Measurements from ENCODE around the gene APBB2.
"Not testable (repeated sequence)": the region's sequence is repeated elsewhere in the genome, so short reads cannot be mapped to it uniquely, and the experiment has no call there.

The APBB2 gene

DNA sequence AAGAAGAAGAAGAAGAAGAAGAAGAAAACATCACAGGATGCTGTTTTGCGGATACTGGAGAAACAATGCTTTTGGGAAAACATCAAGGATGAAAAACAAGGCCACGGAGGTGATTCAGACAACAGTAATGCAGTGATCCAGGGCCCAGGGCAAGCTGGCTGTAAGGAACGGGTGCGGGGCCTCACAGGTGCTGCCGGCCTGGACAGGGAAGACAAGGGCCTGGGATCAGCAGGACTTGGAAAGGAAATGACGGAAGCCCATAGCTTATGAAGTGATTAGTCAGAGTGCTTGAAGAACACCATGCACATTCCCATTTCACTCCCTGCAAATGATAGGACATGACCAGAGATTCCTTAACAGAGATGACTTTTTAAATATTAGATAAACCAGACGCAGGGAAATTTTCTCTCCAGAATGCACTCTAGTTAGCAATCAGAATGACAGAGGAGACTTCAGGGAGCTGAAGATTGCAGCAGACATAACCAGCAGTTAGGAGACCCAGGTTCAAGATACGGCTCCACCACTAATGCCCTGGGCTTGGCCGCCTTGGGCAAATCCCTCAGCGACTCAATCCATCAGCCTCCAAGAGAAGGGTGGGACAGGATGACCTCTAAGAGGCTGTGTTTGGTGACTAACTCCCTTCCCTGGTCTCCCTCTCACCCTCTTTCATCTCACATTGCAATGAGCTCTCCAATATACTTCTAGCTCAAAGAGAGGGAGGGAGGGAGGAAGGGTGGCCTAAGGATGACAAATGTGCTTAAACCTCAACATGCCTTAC is 54.1 kb downstream of the APBB2 start:
- DNase-seq: no peak

- DNase-seq: no peak
Measured at GRCh38 chr4:41158756-41159155, 55.6 kb downstream of the APBB2 start.

DNA sequence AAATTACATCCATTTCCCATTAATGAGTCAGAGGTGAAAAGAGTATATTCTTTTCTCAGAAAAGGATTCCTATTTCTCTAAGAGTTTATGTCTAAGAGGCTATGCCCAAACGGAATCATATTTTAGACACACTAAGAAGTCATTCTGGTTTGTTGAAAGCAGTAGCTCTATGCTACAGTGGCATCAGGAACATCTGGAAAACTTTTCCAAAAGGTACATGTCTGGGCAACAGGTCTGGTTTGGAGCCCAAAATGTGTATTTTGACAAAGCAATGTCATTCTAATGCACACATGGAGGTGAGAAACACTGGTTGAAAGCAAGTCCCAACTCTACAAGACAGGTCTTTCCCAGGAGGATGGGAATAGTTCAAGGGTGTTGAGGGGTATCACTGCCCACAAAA is 56.1 kb downstream of the APBB2 start:
- DNase-seq: no peak

DNA sequence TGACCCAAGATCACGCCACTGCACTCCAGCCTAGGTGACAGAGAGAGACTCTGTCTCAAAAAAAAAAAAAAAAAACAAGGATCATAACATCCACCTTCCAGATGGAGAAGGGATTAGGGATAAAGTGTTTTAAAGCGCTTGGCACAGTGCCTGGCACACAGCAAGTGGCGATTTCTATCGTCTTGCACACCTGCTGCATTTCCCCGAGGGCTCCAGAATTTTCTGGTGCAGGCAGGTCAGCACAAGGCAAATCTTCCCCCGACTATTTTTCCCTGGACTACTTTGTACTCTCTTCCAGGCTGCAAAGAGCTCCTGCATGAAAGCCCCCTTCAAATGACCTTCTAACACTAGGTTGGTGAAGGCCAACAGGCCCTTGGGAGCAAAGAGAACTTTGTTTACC is 57.3 kb downstream of the APBB2 start:
- DNase-seq: no peak

DNA sequence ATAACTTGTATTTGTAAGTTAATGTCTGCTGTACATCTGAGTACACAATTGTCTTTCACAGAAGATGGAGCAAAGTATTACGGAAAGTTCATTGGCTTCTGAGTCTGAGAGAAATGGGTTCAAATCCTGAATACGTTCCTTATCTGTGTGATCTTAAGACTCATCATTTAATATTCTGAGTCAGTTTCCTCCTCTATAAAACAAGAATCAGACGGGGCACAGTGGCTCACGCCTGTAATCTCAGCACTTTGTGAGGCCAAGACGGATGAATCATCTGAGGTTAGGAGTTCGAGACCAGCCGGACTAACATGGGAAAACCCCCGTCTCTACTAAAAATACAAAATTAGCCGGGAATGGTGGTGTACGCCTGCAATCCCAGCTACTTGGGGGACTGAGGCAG is 57.8 kb downstream of the APBB2 start:
- no peak for DNase-seq

DNA sequence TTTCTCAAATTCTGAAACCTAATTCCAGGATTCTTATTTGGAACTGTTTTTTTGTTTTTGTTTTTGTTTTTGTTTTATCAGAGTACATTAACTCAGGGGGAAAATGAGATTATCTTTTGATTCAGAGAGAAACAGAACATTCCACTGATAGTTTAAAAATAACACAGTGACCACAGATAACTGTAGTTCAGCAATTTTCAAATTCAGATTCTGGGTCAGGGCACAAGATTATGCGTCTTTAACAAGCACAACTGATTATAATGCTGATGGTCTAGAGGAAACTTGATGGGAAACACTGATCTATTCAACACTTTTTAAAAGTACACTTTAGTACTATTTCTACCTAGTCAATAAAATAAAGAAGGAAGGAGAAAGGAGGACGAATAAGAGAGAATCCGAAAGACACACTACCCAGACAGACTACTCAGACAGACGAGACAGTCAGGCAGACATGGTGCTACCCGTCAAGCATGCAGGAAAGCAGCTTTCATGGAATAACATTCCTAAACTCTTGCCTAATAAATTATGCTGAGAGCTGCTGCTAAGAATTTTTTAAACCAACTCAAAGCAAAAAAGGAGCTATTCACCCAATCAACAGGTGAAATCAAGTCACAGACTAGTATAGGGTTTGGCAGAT is 59.0 kb downstream of the APBB2 start:
- no peak for DNase-seq

GRCh38 chr4:41154814-41155177 is 59.5 kb downstream of the APBB2 start:
- peak in 19 of 58 donors; percentile 2 to 56 (median 29) for DNase-seq

- DNase-seq: no peak
Measured at GRCh38 chr4:41154010-41154813, 60.1 kb downstream of the APBB2 start.

GRCh38 chr4:41150401-41150800 is 63.9 kb downstream of the APBB2 start:
- DNase-seq: no peak

DNA sequence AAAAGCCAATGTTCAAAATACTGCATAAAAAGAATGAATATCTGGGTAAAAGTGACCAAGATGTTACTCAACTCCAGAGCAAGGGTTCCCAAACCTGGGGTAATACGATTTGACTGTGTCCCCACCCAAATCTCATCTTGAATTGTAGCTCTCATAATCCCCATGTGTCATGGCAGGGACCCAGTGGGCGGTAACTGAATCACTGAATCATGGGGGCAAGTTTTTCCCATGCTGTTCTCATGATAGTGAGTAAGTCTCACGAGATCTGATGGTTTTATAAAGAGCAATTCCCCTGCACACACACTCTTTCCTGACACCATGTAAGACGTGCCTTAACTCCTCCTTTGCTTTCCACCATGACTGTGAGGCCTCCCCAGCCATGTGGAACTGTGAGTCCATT is 64.8 kb downstream of the APBB2 start:
- not testable (repeated sequence) for DNase-seq

DNA sequence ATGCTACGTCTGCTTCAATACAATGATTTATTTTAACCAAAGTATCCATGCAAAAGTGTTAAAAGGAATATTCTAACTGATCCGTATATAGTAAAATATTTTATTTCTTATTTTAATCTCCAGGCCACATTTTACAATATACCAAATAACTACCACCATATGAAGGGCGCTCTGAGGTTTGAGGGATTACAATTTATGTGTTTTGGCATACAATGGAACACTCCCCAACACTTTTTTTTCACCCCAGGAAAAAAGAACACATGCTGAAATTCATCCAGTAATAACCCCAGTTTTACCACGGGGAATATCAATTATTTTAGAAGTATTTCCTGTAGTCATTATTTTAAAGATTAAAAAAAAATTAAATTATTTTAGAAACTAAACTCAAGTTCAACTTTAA is 65.4 kb downstream of the APBB2 start:
- no peak for DNase-seq

DNA sequence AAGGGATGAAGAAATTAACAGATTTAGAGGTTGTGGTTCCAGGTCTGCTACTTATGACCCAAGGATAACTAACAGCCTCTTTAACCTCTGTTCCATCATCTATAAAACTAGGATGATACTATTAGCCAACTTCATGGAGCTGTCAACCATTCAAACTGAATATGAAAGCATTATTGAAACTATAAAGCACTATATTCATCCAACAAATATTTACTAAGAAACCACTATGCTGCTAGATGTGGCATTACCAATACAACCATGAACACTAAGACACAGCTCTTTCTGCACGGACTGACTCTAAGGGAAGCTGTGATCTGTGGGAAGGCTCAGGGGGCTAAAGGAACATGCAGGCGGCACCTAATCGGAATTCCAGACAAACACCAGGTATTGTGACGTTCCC is 66.0 kb downstream of the APBB2 start:
- no peak for DNase-seq

- DNase-seq: not testable (repeated sequence)
Measured at GRCh38 chr4:41147570-41147969, 66.8 kb downstream of the APBB2 start.

GRCh38 chr4:41146716-41147506 is 67.4 kb downstream of the APBB2 start:
- DNase-seq: peak in 53 of 58 donors; percentile 7 to 88 (median 61)

GRCh38 chr4:41146196-41146595 is 68.1 kb downstream of the APBB2 start:
- DNase-seq: no peak

DNA sequence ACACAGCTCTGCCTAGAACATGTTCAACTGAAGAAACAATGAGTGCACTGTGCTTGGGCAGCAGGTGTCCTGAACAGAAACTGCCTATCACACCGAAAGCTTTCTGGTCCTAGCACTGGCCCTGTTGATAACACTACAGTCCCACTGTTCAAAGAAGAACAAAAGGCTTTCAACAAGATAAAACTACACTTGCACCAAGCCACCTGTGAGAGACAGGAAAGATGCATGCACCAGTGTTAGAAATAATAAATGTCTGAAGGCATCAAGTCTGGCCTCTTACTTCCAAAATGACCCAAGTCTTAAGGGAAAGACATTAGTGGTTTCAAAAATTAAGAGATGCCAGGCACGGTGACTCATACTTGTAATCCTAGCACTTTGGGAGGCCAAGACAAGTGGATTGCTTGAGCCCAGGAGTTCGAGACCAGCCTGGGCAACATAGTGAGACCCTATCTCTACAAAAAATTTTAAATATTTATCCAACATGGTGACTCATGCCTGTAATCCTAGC is 68.7 kb downstream of the APBB2 start:
- DNase-seq: peak in 21 of 58 donors; percentile 7 to 83 (median 33)

DNA sequence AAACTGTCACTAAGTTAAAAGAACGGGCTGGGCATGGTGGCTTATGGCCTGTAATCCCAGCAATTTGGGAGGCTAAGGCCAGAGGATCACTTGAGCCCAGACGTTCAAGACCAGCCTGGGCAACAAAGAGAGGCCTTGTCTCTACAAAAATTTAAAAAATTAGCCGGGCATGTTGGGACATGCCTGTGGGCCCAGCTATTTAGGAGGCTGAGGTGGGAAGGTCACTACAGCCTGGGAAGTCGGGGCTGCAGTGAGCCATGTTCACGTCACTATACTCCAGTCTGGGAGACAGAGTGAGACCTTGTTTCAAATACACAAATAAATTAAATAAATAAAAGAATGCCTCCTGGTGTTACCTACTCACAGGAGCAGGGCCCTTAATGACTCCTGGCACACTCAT is 69.5 kb downstream of the APBB2 start:
- no peak for DNase-seq

- DNase-seq: no peak
Measured at GRCh38 chr4:41144040-41144379, 70.3 kb downstream of the APBB2 start.

GRCh38 chr4:41143311-41144039 is 70.9 kb downstream of the APBB2 start:
- DNase-seq: no peak

All from anterior cingulate cortex (tissue), 58 donors.